WERI-Rb-1 (cell line): ENCODE data around the gene TAF7L.

Experiments used
- DNase-seq: peaks from one replicate; pipeline ENCODE4 v3.0.0-alpha.2; 2020
- H3K27ac ChIP-seq: fragments of 250-450 bp; sonication (Bioruptor Pico); 2 replicates; pipeline ENCODE4 v1.5.1; 2020; ENCODE audit warnings: mild to moderate bottlenecking, moderate library complexity
- H3K27me3 ChIP-seq: fragments of 250-450 bp; sonication (Bioruptor Pico); 2 replicates; pipeline ENCODE4 v1.5.1; 2021; ENCODE audit warnings: mild to moderate bottlenecking, low read depth, moderate library complexity; ENCODE audit not compliant: insufficient read depth, severe bottlenecking
- H3K36me3 ChIP-seq: fragments of 250-450 bp; sonication (Bioruptor Pico); 2 replicates; pipeline ENCODE4 v1.5.1; 2020; ENCODE audit warnings: mild to moderate bottlenecking, moderate library complexity
- H3K4me3 ChIP-seq: 2 replicates; pipeline ENCODE4 v1.5.1; 2011; ENCODE audit warnings: low read depth, mild to moderate bottlenecking, control low read depth, low read length
- H3K9me3 ChIP-seq: fragments of 250-450 bp; sonication (Bioruptor Pico); 2 replicates; pipeline ENCODE4 v1.5.1; 2021; ENCODE audit warnings: mild to moderate bottlenecking, moderate library complexity; ENCODE audit not compliant: severe bottlenecking
- TF ChIP-seq, protein P1 (sequence below): IDR thresholded peaks from 2 replicates; pipeline ENCODE4 v1.5.1; 2011; ENCODE audit warnings: low read depth, mild to moderate bottlenecking, control low read depth, inconsistent platforms, low read length

TAF7L gene

DNA sequence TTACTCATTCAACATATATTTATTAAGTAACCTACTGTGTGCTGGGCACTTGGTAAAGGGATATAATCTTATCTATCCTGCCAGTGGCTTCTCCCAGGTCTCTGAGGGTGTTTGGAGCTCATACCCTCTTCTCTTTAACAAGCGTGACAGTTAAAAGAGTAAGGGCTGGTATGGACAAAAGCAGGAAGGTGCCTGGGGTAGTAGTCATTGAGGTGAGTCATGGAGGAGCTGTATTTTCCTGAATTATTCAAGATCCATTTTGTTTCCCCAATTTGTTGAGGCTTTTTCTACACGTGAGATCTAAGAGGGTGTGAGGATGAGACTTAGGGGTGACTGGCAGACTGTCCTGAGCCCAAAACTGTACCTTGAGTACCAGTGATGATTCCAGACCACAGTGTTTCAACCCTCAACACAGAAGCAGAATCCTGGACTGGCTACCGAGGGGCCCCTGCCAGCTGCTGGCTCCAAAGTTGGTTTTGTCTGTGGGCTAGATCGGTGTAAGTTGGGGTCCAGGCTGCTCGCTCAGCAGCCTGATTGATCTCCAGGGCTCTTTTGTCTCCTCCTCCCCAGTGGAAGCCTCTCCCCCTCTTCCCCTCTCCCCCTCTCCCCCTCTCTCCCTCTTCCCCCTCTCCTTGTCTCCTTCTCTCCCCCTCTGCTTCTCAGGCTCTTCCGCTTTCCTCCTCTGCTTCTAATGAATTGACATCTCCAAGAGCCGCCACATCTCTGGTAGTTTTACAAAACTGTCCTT lies 71.8 kb downstream of the TAF7L start, which contains the start of gene DRP2:
TSS of gene DRP2 (plus strand) at position 671 of the 748 bp plus-strand sequence. CDS start 11,862 bp downstream, outside the sequence.
- H3K9me3 ChIP-seq, result no peaks in the 10 kb centered on the region
- DNase-seq, result no peak

More for the DNA sequence above, 71.8 kb downstream of the TAF7L start, which contains the start of gene DRP2:
- no peaks in the 10 kb centered on the region for H3K36me3 ChIP-seq
- peaks cover 13% of the 10 kb centered on the region for H3K27me3 ChIP-seq
- TF ChIP-seq, protein P1, sequence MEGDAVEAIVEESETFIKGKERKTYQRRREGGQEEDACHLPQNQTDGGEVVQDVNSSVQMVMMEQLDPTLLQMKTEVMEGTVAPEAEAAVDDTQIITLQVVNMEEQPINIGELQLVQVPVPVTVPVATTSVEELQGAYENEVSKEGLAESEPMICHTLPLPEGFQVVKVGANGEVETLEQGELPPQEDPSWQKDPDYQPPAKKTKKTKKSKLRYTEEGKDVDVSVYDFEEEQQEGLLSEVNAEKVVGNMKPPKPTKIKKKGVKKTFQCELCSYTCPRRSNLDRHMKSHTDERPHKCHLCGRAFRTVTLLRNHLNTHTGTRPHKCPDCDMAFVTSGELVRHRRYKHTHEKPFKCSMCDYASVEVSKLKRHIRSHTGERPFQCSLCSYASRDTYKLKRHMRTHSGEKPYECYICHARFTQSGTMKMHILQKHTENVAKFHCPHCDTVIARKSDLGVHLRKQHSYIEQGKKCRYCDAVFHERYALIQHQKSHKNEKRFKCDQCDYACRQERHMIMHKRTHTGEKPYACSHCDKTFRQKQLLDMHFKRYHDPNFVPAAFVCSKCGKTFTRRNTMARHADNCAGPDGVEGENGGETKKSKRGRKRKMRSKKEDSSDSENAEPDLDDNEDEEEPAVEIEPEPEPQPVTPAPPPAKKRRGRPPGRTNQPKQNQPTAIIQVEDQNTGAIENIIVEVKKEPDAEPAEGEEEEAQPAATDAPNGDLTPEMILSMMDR, result no peak
- H3K4me3 ChIP-seq, result no peak within 1 kb of the TSS
- no peak within 1 kb of the TSS for H3K27ac ChIP-seq
